GM18526 (cell line): ENCODE measurements around the gene NINJ2.

ENCODE experiments used
- POLR2A ChIP-seq: IDR thresholded peaks from 3 replicates; pipeline ENCODE4 v1.6.1; 2011; ENCODE audit not compliant: insufficient read length; ENCODE audit errors: extremely low read depth

NINJ2 gene

GRCh38 chr12:663293-663871, at the start of gene NINJ2:
NINJ2 (minus strand) TSS chr12:663445; CDS start chr12:663360, 85 bp downstream.
- no peak for TF ChIP-seq POLR2A

GRCh38 chr12:712172-712863, 49.1 kb upstream of the NINJ2 start:
- TF ChIP-seq POLR2A = no peak

- no peak for TF ChIP-seq POLR2A
Measured at GRCh38 chr12:709455-710020, 46.3 kb upstream of the NINJ2 start.

- TF ChIP-seq POLR2A = no peak
Measured at GRCh38 chr12:704516-705242, 41.4 kb upstream of the NINJ2 start.

GRCh38 chr12:701896-702539, 38.8 kb upstream of the NINJ2 start:
- TF ChIP-seq POLR2A = no peak

GRCh38 chr12:700016-700415, 36.8 kb upstream of the NINJ2 start:
- no peak for TF ChIP-seq POLR2A

- TF ChIP-seq POLR2A = no peak
Measured at GRCh38 chr12:697481-697880, 34.2 kb upstream of the NINJ2 start.

- TF ChIP-seq POLR2A = no peak
Measured at GRCh38 chr12:694734-695503, 31.7 kb upstream of the NINJ2 start.

- TF ChIP-seq POLR2A = no peak
Measured at GRCh38 chr12:693934-694533, 30.8 kb upstream of the NINJ2 start.

- no peak for TF ChIP-seq POLR2A
Measured at GRCh38 chr12:692274-692673, 29.0 kb upstream of the NINJ2 start.

- no peak for TF ChIP-seq POLR2A
Measured at GRCh38 chr12:690466-690865, 27.2 kb upstream of the NINJ2 start.

- TF ChIP-seq POLR2A = no peak
Measured at GRCh38 chr12:685388-685787, 22.1 kb upstream of the NINJ2 start.

GRCh38 chr12:684416-684815, 21.2 kb upstream of the NINJ2 start:
- no peak for TF ChIP-seq POLR2A

- no peak for TF ChIP-seq POLR2A
Measured at GRCh38 chr12:681568-682256, 18.5 kb upstream of the NINJ2 start.
